ENCODE measurements around the gene ZNF286A. TPM values are rescaled to one million over a fixed set of nuclear protein-coding genes. Genes with fewer than 3 reads are reported as not detected.
"Not testable (repeated sequence)": the region's sequence is repeated elsewhere in the genome, so short reads cannot be mapped to it uniquely, and the experiment has no call there.

Gene ZNF286A
- total RNA-seq, 6 experiments from 2014 or later: 20.6 to 24.5 (median 22.5) TPM

GRCh38 chr17:15742921-15743320 is 43.4 kb downstream of the ZNF286A start:
- Mint-ChIP-seq H3K9me3 (no peaks in the 10 kb centered on the region; the same call in none of the 2 replicates), H3K4me3 (no peak overlapping the region), H3K36me3 (ENCODE audit: low read depth) (no peaks in the 10 kb centered on the region), H3K27me3 (ENCODE audit: insufficient read depth) (peaks cover 14% of the 10 kb centered on the region), H3K4me1 (ENCODE audit: low read depth) (no peaks in the 10 kb centered on the region), H3K27ac (no peak overlapping the region)
- TF ChIP-seq CTCF (IDR thresholded peaks at IDR 0.05): no peak
- DNase-seq: no peak

GRCh38 chr17:15744074-15744676 is 44.6 kb downstream of the ZNF286A start:
- Mint-ChIP-seq H3K27me3 (ENCODE audit: insufficient read depth) (peaks cover 14% of the 10 kb centered on the region), H3K36me3 (ENCODE audit: low read depth) (no peaks in the 10 kb centered on the region), H3K9me3 (no peaks in the 10 kb centered on the region; the same call in none of the 2 replicates), H3K4me3 (no peak overlapping the region), H3K4me1 (ENCODE audit: low read depth) (no peaks in the 10 kb centered on the region), H3K27ac (no peak overlapping the region)
- no peak for DNase-seq
- no peak for TF ChIP-seq CTCF (IDR thresholded peaks at IDR 0.05)

- peaks cover 10% of the 10 kb centered on the region for H3K27me3 Mint-ChIP-seq (ENCODE audit: insufficient read depth)
- H3K36me3 Mint-ChIP-seq (ENCODE audit: low read depth): no peaks in the 10 kb centered on the region
- TF ChIP-seq CTCF (IDR thresholded peaks at IDR 0.05): no peak
- H3K4me3 Mint-ChIP-seq: no peak overlapping the region
- no peaks in the 10 kb centered on the region; the same call in 1 of the 2 replicates for H3K9me3 Mint-ChIP-seq
- DNase-seq: no peak
- no peak overlapping the region for H3K27ac Mint-ChIP-seq
- no peaks in the 10 kb centered on the region for H3K4me1 Mint-ChIP-seq (ENCODE audit: low read depth)
These were observed 45.3 kb downstream of the ZNF286A start for GRCh38 chr17:15744885-15745284.

- H3K4me3 Mint-ChIP-seq; H3K4me1 Mint-ChIP-seq (ENCODE audit: low read depth); H3K9me3 Mint-ChIP-seq; DNase-seq; H3K36me3 Mint-ChIP-seq (ENCODE audit: low read depth); H3K27ac Mint-ChIP-seq: not testable (repeated sequence)
- peaks cover 10% of the 10 kb centered on the region for H3K27me3 Mint-ChIP-seq (ENCODE audit: insufficient read depth)
These were observed 49.9 kb downstream of the ZNF286A start for GRCh38 chr17:15749403-15749802.

- DNase-seq; H3K9me3 Mint-ChIP-seq; H3K4me1 Mint-ChIP-seq (ENCODE audit: low read depth); H3K27ac Mint-ChIP-seq; H3K4me3 Mint-ChIP-seq; H3K36me3 Mint-ChIP-seq (ENCODE audit: low read depth); H3K27me3 Mint-ChIP-seq (ENCODE audit: insufficient read depth): not testable (repeated sequence)
These were observed 69.4 kb downstream of the ZNF286A start for GRCh38 chr17:15768865-15769533.

Other genes starting within 250 kb of the ZNF286A start
- 1 to 10 TPM in 5 of 6 experiments, under 1 TPM in 1; 0.60 to 2.5 (median 1.3) TPM for gene CDRT4, start 232.1 kb upstream of the ZNF286A start, total RNA-seq (2021; fragmentation: NEBNext Ultra II Directional; extraction: Animal tissue kit (Norgen Biotek cat#: 25700))
- 10 to 100 TPM in 5 of 6 experiments, 1 to 10 TPM in 1; 9.3 to 14.9 (median 12.4) TPM for gene TVP23C, start 136.3 kb upstream of the ZNF286A start, total RNA-seq (2021; fragmentation: NEBNext Ultra II Directional; extraction: Animal tissue kit (Norgen Biotek cat#: 25700))
- gene FBXW10B, start 80.0 kb upstream of the ZNF286A start, total RNA-seq (2021; fragmentation: NEBNext Ultra II Directional; extraction: Animal tissue kit (Norgen Biotek cat#: 25700)): under 1 TPM in 2 of 6 experiments, not detected in 4; 0.30 to 0.66 TPM
- gene TRIM16, start 15.4 kb upstream of the ZNF286A start, total RNA-seq (2021; fragmentation: NEBNext Ultra II Directional; extraction: Animal tissue kit (Norgen Biotek cat#: 25700)): 10 to 100 TPM; 19.2 to 30.1 (median 27.6) TPM
- not detected for gene TBC1D26, start 32.5 kb downstream of the ZNF286A start, total RNA-seq (2021; fragmentation: NEBNext Ultra II Directional; extraction: Animal tissue kit (Norgen Biotek cat#: 25700))
- 1 to 10 TPM in 3 of 6 experiments, under 1 TPM in 3; 0.91 to 1.2 (median 1.0) TPM for gene ADORA2B, start 245.4 kb downstream of the ZNF286A start, total RNA-seq (2021; fragmentation: NEBNext Ultra II Directional; extraction: Animal tissue kit (Norgen Biotek cat#: 25700))